ENCODE data around the gene APP. TPM values are rescaled to one million over a fixed set of nuclear protein-coding genes. Genes with fewer than 3 reads are reported as not detected.
A peak's percentile ranks its signal among the peaks of the same experiment; 100 is the strongest.
"Not testable (repeated sequence)": the region's sequence is repeated elsewhere in the genome, so short reads cannot be mapped to it uniquely, and the experiment has no call there.

APP gene
- total RNA-seq, 2 donors from 2014 or later, result 267 to 564 TPM

DNA sequence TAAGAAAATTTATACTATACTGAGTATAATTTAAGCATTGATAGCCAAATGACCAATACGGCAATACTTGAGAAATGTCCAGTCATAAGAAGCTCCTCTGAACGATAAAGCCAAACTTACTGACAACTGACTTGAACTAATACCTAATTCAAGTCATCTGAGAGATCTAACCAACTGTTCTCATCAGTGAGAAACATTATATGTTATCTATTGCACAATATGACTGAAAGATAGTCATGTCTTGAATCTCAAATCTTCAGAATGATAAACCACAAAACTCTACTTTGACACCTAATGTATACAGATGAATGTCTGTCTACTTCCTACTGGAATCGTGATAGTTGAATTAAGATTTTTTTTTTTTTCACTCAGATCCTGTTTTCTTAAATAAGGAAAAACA is 39.0 kb downstream of the APP start:
- Histone ChIP-seq H3K4me3 (no peak overlapping the region), H3K4me1 (replicated peaks) (peaks cover 2% of the 10 kb centered on the region), H3K36me3 (no peaks in the 10 kb centered on the region), H3K27ac (no peak overlapping the region), H3K27me3 (replicated peaks; ENCODE audit: insufficient read depth) (no peaks in the 10 kb centered on the region), H3K9me3 (no peaks in the 10 kb centered on the region)
- 92% methylated on average over 3 of the region's 3 CpGs for WGBS
- TF ChIP-seq POLR2AphosphoS5 (IDR thresholded peaks at IDR 0.05) (no peak), POLR2A (IDR thresholded peaks at IDR 0.05) (no peak)
- TF ChIP-seq, protein P1, sequence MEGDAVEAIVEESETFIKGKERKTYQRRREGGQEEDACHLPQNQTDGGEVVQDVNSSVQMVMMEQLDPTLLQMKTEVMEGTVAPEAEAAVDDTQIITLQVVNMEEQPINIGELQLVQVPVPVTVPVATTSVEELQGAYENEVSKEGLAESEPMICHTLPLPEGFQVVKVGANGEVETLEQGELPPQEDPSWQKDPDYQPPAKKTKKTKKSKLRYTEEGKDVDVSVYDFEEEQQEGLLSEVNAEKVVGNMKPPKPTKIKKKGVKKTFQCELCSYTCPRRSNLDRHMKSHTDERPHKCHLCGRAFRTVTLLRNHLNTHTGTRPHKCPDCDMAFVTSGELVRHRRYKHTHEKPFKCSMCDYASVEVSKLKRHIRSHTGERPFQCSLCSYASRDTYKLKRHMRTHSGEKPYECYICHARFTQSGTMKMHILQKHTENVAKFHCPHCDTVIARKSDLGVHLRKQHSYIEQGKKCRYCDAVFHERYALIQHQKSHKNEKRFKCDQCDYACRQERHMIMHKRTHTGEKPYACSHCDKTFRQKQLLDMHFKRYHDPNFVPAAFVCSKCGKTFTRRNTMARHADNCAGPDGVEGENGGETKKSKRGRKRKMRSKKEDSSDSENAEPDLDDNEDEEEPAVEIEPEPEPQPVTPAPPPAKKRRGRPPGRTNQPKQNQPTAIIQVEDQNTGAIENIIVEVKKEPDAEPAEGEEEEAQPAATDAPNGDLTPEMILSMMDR (IDR thresholded peaks at IDR 0.05), result no peak
- DNase-seq (ENCODE audit: low spot score), result no peak
- intact Hi-C loops (cut with DNase I), result no loop called here

DNA sequence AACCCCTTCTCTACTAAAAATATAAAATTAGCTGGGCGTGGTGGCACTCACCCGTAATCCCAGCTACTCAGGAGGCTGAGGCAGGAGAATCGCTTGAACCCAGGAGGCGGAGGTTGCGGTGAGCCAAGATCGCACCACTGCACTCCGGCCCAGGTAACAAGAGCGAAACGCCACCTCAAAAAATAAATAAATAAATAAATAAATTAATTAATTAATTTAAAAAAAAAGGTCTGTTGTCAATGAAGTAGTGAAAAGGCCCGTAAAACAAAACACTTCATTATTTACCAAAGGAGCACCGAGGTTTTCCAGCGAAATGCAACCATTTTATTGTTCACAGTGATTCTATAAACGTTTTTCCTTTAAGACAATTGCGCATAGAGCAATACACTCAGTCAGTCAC is 39.5 kb downstream of the APP start:
- H3K27me3 ChIP-seq (replicated peaks; ENCODE audit: insufficient read depth); intact Hi-C loops (cut with DNase I); H3K27ac ChIP-seq; DNase-seq (ENCODE audit: low spot score); H3K36me3 ChIP-seq; H3K9me3 ChIP-seq; H3K4me1 ChIP-seq (replicated peaks); H3K4me3 ChIP-seq: not testable (repeated sequence)
- WGBS, result 88% methylated on average over 14 of the region's 14 CpGs

GRCh38 chr21:26130249-26130881 is 40.2 kb downstream of the APP start:
- H3K9me3 ChIP-seq, result no peaks in the 10 kb centered on the region
- H3K4me3 ChIP-seq, result no peak overlapping the region
- H3K4me1 ChIP-seq (replicated peaks), result peaks cover 2% of the 10 kb centered on the region
- no peaks in the 10 kb centered on the region for H3K36me3 ChIP-seq
- H3K27ac ChIP-seq, result no peak overlapping the region
- intact Hi-C loops (cut with DNase I), result no loop called here
- WGBS, result 72% methylated on average over 4 of the region's 4 CpGs
- TF ChIP-seq POLR2A (IDR thresholded peaks at IDR 0.05), result no peak
- TF ChIP-seq POLR2AphosphoS5 (IDR thresholded peaks at IDR 0.05), result no peak
- TF ChIP-seq, protein P1 (IDR thresholded peaks at IDR 0.05), result no peak
- no peak for DNase-seq (ENCODE audit: low spot score)
- H3K27me3 ChIP-seq (replicated peaks; ENCODE audit: insufficient read depth), result no peaks in the 10 kb centered on the region

- TF ChIP-seq POLR2AphosphoS5 (IDR thresholded peaks at IDR 0.05), result peak; percentile 67
- TF ChIP-seq POLR2A (IDR thresholded peaks at IDR 0.05), result no peak
- Histone ChIP-seq H3K27me3 (replicated peaks; ENCODE audit: insufficient read depth) (no peaks in the 10 kb centered on the region), H3K27ac (peak overlapping the region; percentile 22 to 42), H3K36me3 (no peaks in the 10 kb centered on the region), H3K4me1 (replicated peaks) (peaks cover 11% of the 10 kb centered on the region), H3K9me3 (no peaks in the 10 kb centered on the region), H3K4me3 (peak overlapping the region in 1 of 2 donors; percentile 5)
- intact Hi-C loops (cut with DNase I), result loop anchor here (10.0 kb wide), 1 partner anchor 63 kb away; no protein-coding TSS in a partner anchor
- peak; percentile 53 for DNase-seq (ENCODE audit: low spot score)
- 21% methylated on average over 6 of the region's 6 CpGs for WGBS
Observed at GRCh38 chr21:26127918-26128317, 42.7 kb downstream of the APP start.

- TF ChIP-seq, protein P1 (IDR thresholded peaks at IDR 0.05), result no peak
- Histone ChIP-seq H3K36me3 (no peaks in the 10 kb centered on the region), H3K9me3 (no peaks in the 10 kb centered on the region), H3K27ac (peak overlapping the region; percentile 22 to 42), H3K4me1 (replicated peaks) (peaks cover 14% of the 10 kb centered on the region), H3K4me3 (peak overlapping the region in 1 of 2 donors; percentile 5), H3K27me3 (replicated peaks; ENCODE audit: insufficient read depth) (no peaks in the 10 kb centered on the region)
- 56% methylated on average over 1 of the region's 1 CpG for WGBS
- intact Hi-C loops (cut with DNase I), result loop anchor here (10.0 kb wide), 1 partner anchor 62 kb away; no protein-coding TSS in a partner anchor
- DNase-seq (ENCODE audit: low spot score), result no peak
Observed at GRCh38 chr21:26127073-26127814, 43.3 kb downstream of the APP start.
